K562 (cell line): ENCODE data around the gene EML1. TPM values are rescaled to one million over a fixed set of nuclear protein-coding genes. Genes with fewer than 3 reads are reported as not detected.

Source experiments
- ATAC-seq: fragments of 200-7000 bp; cut with Tn5 transposase; 3 replicates; pipeline ENCODE4 v1.9.1; 2020; ENCODE audit warnings: moderate library complexity
- BruUV-seq: library from RNA; stranded (reverse); fragments of 400-500 nt; replicated peaks from 2 replicates; lab custom pipeline; 2021; lab: Mats Ljungman, UMichigan
- CTCF ChIA-PET: fragments of 300-600 bp; formaldehyde crosslinking; extraction: SDS; loops from one replicate; lab custom pipeline; 2021; ENCODE audit warnings: low intra/inter-chr PET ratio; lab: Yijun Ruan, JAX
- POLR2A ChIA-PET: fragments of 300-600, 350-650 bp; sonication (Branson Sonifier 250); formaldehyde crosslinking; extraction: SDS; loops from one replicate; lab custom pipeline; 2021; ENCODE audit warnings: antibody characterized with exemption, inconsistent platforms; lab: Yijun Ruan, JAX
- DNase-seq, 4 experiments: peaks; one replicate each; pipeline versions ENCODE4 v3.0.0 to v3.0.0-alpha.2; 2011 to 2018; ENCODE audit warnings: low spot score in 3 of 4, mixed read lengths in 3 of 4; ENCODE audit errors: extremely low read depth in 1 of 4
- FAIRE-seq: peaks from 2 replicates; lab custom pipeline; 2011; peaks lifted over from hg19 to GRCh38; lab: Jason Lieb, UNC
- H2AFZ ChIP-seq: 2 replicates; pipeline ENCODE4 v1.6.0; 2011; ENCODE audit warnings: low read depth, low read length, control low read depth, inconsistent platforms
- H3K27ac ChIP-seq: fragments of 200-600 bp; 3 replicates; pipeline ENCODE4 v1.8.0; 2011; ENCODE audit warnings: low read depth, mild to moderate bottlenecking, control low read depth, inconsistent platforms, low read length, moderate library complexity, mixed read lengths; ENCODE audit errors: extremely low read depth
- H3K27me3 ChIP-seq, 2 experiments: fragments of 300-600 bp in 1 of 2; 2 replicates in 1 of 2; 3 replicates in 1 of 2; pipeline versions ENCODE4 v1.6.0 to v1.8.0; 2011; ENCODE audit warnings: inconsistent platforms in 2 of 2, low read length in 2 of 2, mild to moderate bottlenecking in 1 of 2, mixed read lengths in 1 of 2, moderate library complexity in 1 of 2; ENCODE audit not compliant: control insufficient read depth in 2 of 2, insufficient read depth in 2 of 2
- H3K36me3 ChIP-seq: fragments of 300-600 bp; 3 replicates; pipeline ENCODE4 v1.8.0; 2011; ENCODE audit warnings: mild to moderate bottlenecking, low read length, inconsistent platforms; ENCODE audit not compliant: control insufficient read depth, insufficient read depth
- H3K4me1 ChIP-seq, 2 experiments: fragments of 200-600 bp in 1 of 2; replicated peaks in 1 of 2; 2 replicates in 1 of 2; 3 replicates in 1 of 2; pipeline versions ENCODE4 v1.5.1 to v1.8.0; 2011; ENCODE audit warnings: inconsistent platforms in 2 of 2, low read length in 2 of 2, mild to moderate bottlenecking in 1 of 2, mixed read lengths in 1 of 2, moderate library complexity in 1 of 2; ENCODE audit not compliant: control insufficient read depth in 2 of 2, insufficient read depth in 2 of 2
- H3K4me2 ChIP-seq: 2 replicates; pipeline ENCODE4 v1.6.1; 2011; ENCODE audit warnings: low read length, control low read depth, inconsistent platforms, mixed read lengths; ENCODE audit not compliant: insufficient read depth
- H3K4me3 ChIP-seq: fragments of 200-600 bp; sonication (generic), shearing (Covaris generic); 2 replicates; pipeline ENCODE4 v1.5.1; 2016; ENCODE audit warnings: control low read depth, inconsistent platforms
- H3K79me2 ChIP-seq: fragments of 200-600 bp; 3 replicates; pipeline ENCODE4 v1.8.0; 2011; ENCODE audit warnings: low read length, inconsistent platforms; ENCODE audit not compliant: control insufficient read depth, insufficient read depth
- H3K9ac ChIP-seq, 2 experiments: 2 replicates each; pipeline versions ENCODE4 v1.6.0 to v1.6.1; 2011; ENCODE audit warnings: low read depth in 2 of 2, low read length in 2 of 2, control low read depth in 1 of 2, inconsistent platforms in 1 of 2, mild to moderate bottlenecking in 1 of 2, mixed read lengths in 1 of 2; ENCODE audit not compliant: insufficient read depth in 1 of 2
- H3K9me1 ChIP-seq: one replicate; pipeline ENCODE4 v1.6.0; 2011; ENCODE audit warnings: inconsistent platforms, mild to moderate bottlenecking, low read length, moderate library complexity; ENCODE audit not compliant: control insufficient read depth, insufficient read depth
- H3K9me3 ChIP-seq: replicated peaks from 2 replicates; pipeline ENCODE4 v1.5.1; 2011; ENCODE audit warnings: low read depth, low read length, inconsistent platforms; ENCODE audit not compliant: control insufficient read depth, insufficient read depth
- H4K20me1 ChIP-seq: replicated peaks from 2 replicates; pipeline ENCODE4 v1.6.1; 2011; ENCODE audit warnings: low read length, inconsistent platforms, mixed read lengths; ENCODE audit not compliant: control insufficient read depth, insufficient read depth
- CBFB ChIP-seq: sonication (generic); formaldehyde crosslinking; IDR thresholded peaks from 2 replicates; pipeline ENCODE4 v1.4.0; 2020; ENCODE audit warnings: mild to moderate bottlenecking, missing genetic modification reagents
- COPS2 ChIP-seq: fragments of 450-650 bp; conservative IDR thresholded peaks from 2 replicates; pipeline ENCODE4 v1.6.1; 2016; ENCODE audit warnings: mild to moderate bottlenecking, moderate library complexity
- ERF ChIP-seq: fragments of 450-650 bp; formaldehyde crosslinking; IDR thresholded peaks from 2 replicates; pipeline ENCODE4 v1.4.0; 2020; ENCODE audit warnings: mild to moderate bottlenecking, mixed read lengths
- KDM1A ChIP-seq, 2 experiments: fragments of 450-650 bp; IDR thresholded peaks; 2 replicates each; pipeline ENCODE4 v1.6.1; 2016; ENCODE audit warnings: mild to moderate bottlenecking in 2 of 2
- KDM2B ChIP-seq: fragments of 250-450 bp; sonication (Bioruptor Pico); IDR thresholded peaks from 2 replicates; pipeline ENCODE4 v1.8.0; 2021; ENCODE audit warnings: mild to moderate bottlenecking, moderate library complexity
- NFE2L1 ChIP-seq: fragments of 450-650 bp; IDR thresholded peaks from 2 replicates; pipeline ENCODE4 v1.6.1; 2016; ENCODE audit warnings: missing genetic modification characterization, low read depth, mild to moderate bottlenecking, missing compliant biosample characterization, moderate library complexity, borderline replicate concordance
- SRSF3 ChIP-seq: fragments of 200-400 bp; formaldehyde crosslinking; IDR thresholded peaks from 2 replicates; pipeline ENCODE4 v1.6.1; 2016; ENCODE audit warnings: mild to moderate bottlenecking, low read length, moderate library complexity; ENCODE audit not compliant: insufficient read depth
- TCF7L2 ChIP-seq: fragments of 150-350 bp; IDR thresholded peaks from 2 replicates; pipeline ENCODE4 v1.6.1; 2016; ENCODE audit warnings: low read depth, mild to moderate bottlenecking, low read length, moderate library complexity
- ZNF274 ChIP-seq: IDR thresholded peaks from 2 replicates; pipeline ENCODE4 v1.6.1; 2011; ENCODE audit warnings: low read depth, mild to moderate bottlenecking, low read length, moderate library complexity, borderline replicate concordance
- ZNF384 ChIP-seq: IDR thresholded peaks from 2 replicates; pipeline ENCODE4 v1.6.1; 2012; ENCODE audit warnings: low read depth, low read length, improper control_type of control experiment
- WGBS: fragments of 100-300 bp; shearing (Covaris generic); methylation state at CpG from one replicate; pipeline ENCODE4 v1.1.6; 2016; ENCODE audit warnings: low coverage, mixed read lengths; ENCODE audit not compliant: insufficient coverage; ENCODE audit errors: missing lambda C conversion rate; 5-methylcytosine and 5-hydroxymethylcytosine counted together
- in situ Hi-C: fragments of 300-500 bp; cut with MboI; formaldehyde crosslinking; loops from 4 replicates; pipeline ENCODE4 v1.15.0; 2018; ENCODE audit warnings: inconsistent platforms, mixed read lengths
- intact Hi-C: fragments of 100-400 bp; cut with micrococcal nuclease; formaldehyde crosslinking; loops from 2 replicates; pipeline ENCODE4 v1.14.2; 2022
- polyA plus RNA-seq, 8 experiments: library from polyadenylated mRNA; depleted of rRNA in 4 of 8; stranded (reverse) in 5 of 8; unstranded in 3 of 8; fragments of >200 nt; fragmentation: Nextera tagmentation in 2 of 8; fragmentation: Illumina TruSeq in 1 of 8; extraction: Ambion mirVana in 2 of 8; extraction: Trizol in 1 of 8; gene quantifications; 2 replicates each; pipeline versions ENCODE4 v1.2.1 to v1.2.3, GENCODE V29; 2011 to 2014; ENCODE audit warnings: inconsistent platforms in 1 of 8, missing spikeins in 1 of 8
- total RNA-seq, 7 experiments: library from RNA; depleted of rRNA in 6 of 7; stranded (reverse); fragments of >200 nt in 6 of 7; fragmentation: Illumina TruSeq in 2 of 7; extraction: Trizol in 2 of 7; gene quantifications; 2 replicates each; pipeline versions ENCODE4 v1.2.1 to v1.2.3, GENCODE V29; 2011 to 2021; ENCODE audit warnings: low replicate concordance in 1 of 7
- TF ChIP-seq, protein P1 (sequence below): fragments of 450-650 bp; formaldehyde crosslinking; IDR thresholded peaks from 2 replicates; pipeline ENCODE4 v1.4.0; 2020; ENCODE audit warnings: mild to moderate bottlenecking, mixed read lengths
- TF ChIP-seq, protein P2 (sequence below): fragments of 200-800 bp; sonication (Bioruptor generic); IDR thresholded peaks from 2 replicates; pipeline ENCODE4 v1.6.1; 2017; ENCODE audit warnings: missing genetic modification characterization, missing compliant biosample characterization
- TF ChIP-seq, protein P3 (sequence below): fragments of 250-450 bp; sonication (Bioruptor Pico); IDR thresholded peaks from 2 replicates; pipeline ENCODE4 v1.4.0; 2020; ENCODE audit warnings: mild to moderate bottlenecking, moderate library complexity

The EML1 gene
- total and polyA plus RNA-seq, 9 of the 15 experiments (the other 6 are each of a cell fraction or from before 2014, with no cell fraction given) = 0.01 to 0.35 (median 0.07) TPM; not detected in 2

DNA sequence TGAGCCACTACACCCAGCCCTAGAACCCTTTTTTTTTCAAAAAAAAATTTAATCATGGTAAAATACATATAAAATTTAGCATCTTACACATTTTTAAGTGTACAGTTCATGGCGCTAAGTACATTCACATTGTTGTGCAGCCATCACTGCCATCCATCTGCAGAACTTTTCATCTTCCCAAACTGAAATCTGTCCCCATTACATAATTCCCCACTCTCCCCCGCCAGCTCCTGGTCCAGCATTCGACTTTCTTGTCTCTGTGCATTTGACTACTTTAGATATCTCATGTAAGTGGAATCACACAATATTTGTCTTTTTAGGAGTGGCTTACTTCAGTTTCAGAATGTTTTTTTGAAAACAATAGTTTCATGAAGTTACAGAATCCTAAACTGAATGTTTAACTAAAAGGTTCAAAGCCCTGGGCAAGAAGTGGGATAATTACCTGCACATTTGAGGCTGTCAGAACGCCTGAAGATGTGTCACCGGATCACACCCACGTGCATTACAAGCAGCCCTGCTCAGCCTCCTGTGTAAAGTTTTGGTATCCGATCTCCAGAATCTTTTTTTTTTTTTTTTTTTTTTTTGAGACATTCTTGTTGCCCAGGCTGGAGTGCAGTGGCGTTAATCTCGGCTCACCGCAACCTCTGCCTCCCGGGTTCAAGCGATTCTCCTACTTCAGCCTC is 12.7 kb downstream of the EML1 start:
- in situ Hi-C loops = no loop called here

DNA sequence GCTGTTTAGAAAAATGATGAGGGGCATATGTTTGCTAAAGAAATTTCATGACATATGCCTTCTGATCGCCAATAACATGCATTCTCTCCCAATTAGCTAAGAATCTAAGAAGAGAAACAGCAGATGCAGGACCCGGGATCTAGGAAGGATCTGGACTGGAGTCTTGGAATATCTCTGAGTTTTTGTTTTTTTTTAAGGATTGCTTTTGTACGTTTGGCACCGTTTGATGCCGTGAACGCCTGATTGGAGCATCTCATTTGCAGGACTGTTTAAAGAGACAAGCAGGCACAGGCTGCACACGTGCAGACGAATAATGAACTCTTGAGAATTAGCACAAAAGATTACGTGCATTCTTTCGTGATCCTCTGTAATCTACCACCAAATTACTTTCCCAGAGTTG is 13.6 kb downstream of the EML1 start:
- FAIRE-seq (no peak), ATAC-seq (no peak), DNase-seq (no peak)
- H3K27ac ChIP-seq = no peak overlapping the region
- H3K9me3 ChIP-seq = no peaks in the 10 kb centered on the region
- no peaks in the 10 kb centered on the region for H3K79me2 ChIP-seq
- BruUV-seq = no TSS peak
- intact Hi-C loops = no loop called here
- in situ Hi-C loops = no loop called here
- no peaks in the 10 kb centered on the region for H3K9me1 ChIP-seq
- H2AFZ ChIP-seq = no peak overlapping the region
- no peaks in the 10 kb centered on the region for H3K36me3 ChIP-seq
- no peaks in the 10 kb centered on the region for H4K20me1 ChIP-seq
- CTCF ChIA-PET = no interaction called here
- no peak overlapping the region for H3K9ac ChIP-seq
- H3K4me3 ChIP-seq = no peak overlapping the region
- H3K27me3 ChIP-seq = peaks cover 8 to 40% of the 10 kb centered on the region in 2 experiments; a peak in 4 of 5 replicates
- H3K4me2 ChIP-seq = no peak overlapping the region
- POLR2A ChIA-PET = no interaction called here
- H3K4me1 ChIP-seq = no peaks in the 10 kb centered on the region
- WGBS = 0% methylated on average over 10 of the region's 10 CpGs
- TF ChIP-seq, protein P1, sequence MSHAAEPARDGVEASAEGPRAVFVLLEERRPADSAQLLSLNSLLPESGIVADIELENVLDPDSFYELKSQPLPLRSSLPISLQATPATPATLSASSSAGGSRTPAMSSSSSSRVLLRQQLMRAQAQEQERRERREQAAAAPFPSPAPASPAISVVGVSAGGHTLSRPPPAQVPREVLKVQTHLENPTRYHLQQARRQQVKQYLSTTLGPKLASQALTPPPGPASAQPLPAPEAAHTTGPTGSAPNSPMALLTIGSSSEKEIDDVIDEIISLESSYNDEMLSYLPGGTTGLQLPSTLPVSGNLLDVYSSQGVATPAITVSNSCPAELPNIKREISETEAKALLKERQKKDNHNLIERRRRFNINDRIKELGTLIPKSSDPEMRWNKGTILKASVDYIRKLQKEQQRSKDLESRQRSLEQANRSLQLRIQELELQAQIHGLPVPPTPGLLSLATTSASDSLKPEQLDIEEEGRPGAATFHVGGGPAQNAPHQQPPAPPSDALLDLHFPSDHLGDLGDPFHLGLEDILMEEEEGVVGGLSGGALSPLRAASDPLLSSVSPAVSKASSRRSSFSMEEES (CRISPR knock-in tag) = no peak
- TF ChIP-seq COPS2 (no peak), ZNF274 (no peak), ERF (CRISPR knock-in tag) (no peak)
- TF ChIP-seq, protein P2, sequence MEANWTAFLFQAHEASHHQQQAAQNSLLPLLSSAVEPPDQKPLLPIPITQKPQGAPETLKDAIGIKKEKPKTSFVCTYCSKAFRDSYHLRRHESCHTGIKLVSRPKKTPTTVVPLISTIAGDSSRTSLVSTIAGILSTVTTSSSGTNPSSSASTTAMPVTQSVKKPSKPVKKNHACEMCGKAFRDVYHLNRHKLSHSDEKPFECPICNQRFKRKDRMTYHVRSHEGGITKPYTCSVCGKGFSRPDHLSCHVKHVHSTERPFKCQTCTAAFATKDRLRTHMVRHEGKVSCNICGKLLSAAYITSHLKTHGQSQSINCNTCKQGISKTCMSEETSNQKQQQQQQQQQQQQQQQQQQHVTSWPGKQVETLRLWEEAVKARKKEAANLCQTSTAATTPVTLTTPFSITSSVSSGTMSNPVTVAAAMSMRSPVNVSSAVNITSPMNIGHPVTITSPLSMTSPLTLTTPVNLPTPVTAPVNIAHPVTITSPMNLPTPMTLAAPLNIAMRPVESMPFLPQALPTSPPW (CRISPR knock-in tag) = no peak
- TF ChIP-seq, protein P3, sequence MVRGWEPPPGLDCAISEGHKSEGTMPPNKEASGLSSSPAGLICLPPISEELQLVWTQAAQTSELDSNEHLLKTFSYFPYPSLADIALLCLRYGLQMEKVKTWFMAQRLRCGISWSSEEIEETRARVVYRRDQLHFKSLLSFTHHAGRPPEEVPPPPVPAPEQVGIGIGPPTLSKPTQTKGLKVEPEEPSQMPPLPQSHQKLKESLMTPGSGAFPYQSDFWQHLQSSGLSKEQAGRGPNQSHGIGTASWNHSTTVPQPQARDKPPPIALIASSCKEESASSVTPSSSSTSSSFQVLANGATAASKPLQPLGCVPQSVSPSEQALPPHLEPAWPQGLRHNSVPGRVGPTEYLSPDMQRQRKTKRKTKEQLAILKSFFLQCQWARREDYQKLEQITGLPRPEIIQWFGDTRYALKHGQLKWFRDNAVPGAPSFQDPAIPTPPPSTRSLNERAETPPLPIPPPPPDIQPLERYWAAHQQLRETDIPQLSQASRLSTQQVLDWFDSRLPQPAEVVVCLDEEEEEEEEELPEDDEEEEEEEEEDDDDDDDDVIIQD (CRISPR knock-in tag) = no peak

More for the DNA sequence above, 12.7 kb downstream of the EML1 start:
- no peak for DNase-seq
- no peak for FAIRE-seq
- 0% methylated on average over 10 of the region's 12 CpGs for WGBS
- H3K9ac ChIP-seq = no peak overlapping the region
- POLR2A ChIA-PET = interaction anchor here (1.0 kb wide), 1 partner anchor 11 kb away, joined by 3 read pairs; no protein-coding TSS in a partner anchor
- TF ChIP-seq NFE2L1 (tag) (no peak), TCF7L2 (no peak), ZNF384 (no peak), KDM1A (IDR thresholded peaks at IDR 0.05) (no peak), CBFB (no peak), SRSF3 (no peak), KDM2B (CRISPR knock-in tag) (no peak)
- H3K9me1 ChIP-seq = no peaks in the 10 kb centered on the region
- no TSS peak for BruUV-seq
- H3K4me3 ChIP-seq = no peak overlapping the region
- no peaks in the 10 kb centered on the region for H3K9me3 ChIP-seq
- CTCF ChIA-PET = no interaction called here
- no peak overlapping the region for H2AFZ ChIP-seq
- no peak for ATAC-seq
- no peaks in the 10 kb centered on the region for H4K20me1 ChIP-seq
- H3K36me3 ChIP-seq = no peaks in the 10 kb centered on the region
- intact Hi-C loops = no loop called here
- H3K27ac ChIP-seq = no peak overlapping the region
- H3K27me3 ChIP-seq = peaks cover 12 to 46% of the 10 kb centered on the region in 2 experiments; a peak in 4 of 5 replicates
- no peaks in the 10 kb centered on the region for H3K79me2 ChIP-seq
- no peaks in the 10 kb centered on the region for H3K4me1 ChIP-seq
- H3K4me2 ChIP-seq = no peak overlapping the region
